ENCODE results near the gene VPS13C.

Gene VPS13C

DNA sequence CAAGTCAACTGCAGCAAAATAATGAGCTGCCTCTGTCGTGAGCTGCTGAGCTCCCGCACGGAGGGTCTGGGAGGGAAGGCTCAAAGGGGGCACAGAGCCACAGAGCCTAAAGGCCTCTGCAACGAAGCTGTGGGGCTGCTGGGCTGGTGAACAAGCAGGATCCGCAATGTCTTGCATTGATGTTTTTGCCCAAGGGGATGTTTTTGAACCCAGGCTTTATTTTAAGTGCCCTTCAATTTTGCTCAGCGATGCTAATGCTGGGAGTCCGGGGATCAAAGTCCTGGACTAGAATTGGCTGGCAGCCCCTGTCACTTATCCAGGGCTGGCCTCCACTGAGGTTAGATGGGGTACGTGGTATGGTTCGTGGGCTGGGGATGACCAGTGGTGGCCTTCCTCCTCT is 240.0 kb downstream of the VPS13C start:
- H3K9ac ChIP-seq (ENCODE audit: low read depth, low read length), result no peak overlapping the region
- H3K9me3 ChIP-seq (ENCODE audit: insufficient read depth, low read depth, low read length), result no peaks in the 10 kb centered on the region
- no peak overlapping the region for H3K4me3 ChIP-seq (ENCODE audit: low read length)
- H3K27ac ChIP-seq (ENCODE audit: low read length), result no peak overlapping the region
- H3K4me1 ChIP-seq (ENCODE audit: insufficient read depth, low read length), result no peaks in the 10 kb centered on the region
- no peaks in the 10 kb centered on the region; the same call in 1 of the 2 replicates for H3K27me3 ChIP-seq (ENCODE audit: insufficient read depth, low read length)
- H3K36me3 ChIP-seq (ENCODE audit: insufficient read depth, low read depth, low read length), result no peaks in the 10 kb centered on the region

DNA sequence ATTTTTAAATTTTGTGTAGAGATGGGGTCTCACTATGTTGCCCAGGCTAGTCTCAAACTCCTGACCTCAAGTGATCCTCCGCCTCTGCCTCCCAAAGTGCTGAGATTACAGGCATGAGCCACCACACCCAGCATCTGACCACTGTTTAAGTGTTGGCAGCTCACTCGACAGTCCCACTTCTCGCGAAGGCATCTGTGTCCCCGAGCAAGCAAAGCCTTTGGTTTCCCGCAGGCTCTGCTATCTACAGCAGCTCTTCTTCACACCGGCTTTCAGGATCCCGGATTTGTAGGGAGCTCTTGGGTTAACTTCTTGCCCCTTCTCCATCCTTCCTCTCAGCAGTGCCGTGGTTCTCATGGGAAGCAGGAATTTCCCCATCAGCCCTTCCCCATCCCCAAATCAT is 240.9 kb downstream of the VPS13C start:
- no peaks in the 10 kb centered on the region for H3K4me1 ChIP-seq (ENCODE audit: insufficient read depth, low read length)
- no peak overlapping the region for H3K9ac ChIP-seq (ENCODE audit: low read depth, low read length)
- H3K27me3 ChIP-seq (ENCODE audit: insufficient read depth, low read length), result no peaks in the 10 kb centered on the region; the same call in 1 of the 2 replicates
- H3K27ac ChIP-seq (ENCODE audit: low read length), result no peak overlapping the region
- no peak overlapping the region for H3K4me3 ChIP-seq (ENCODE audit: low read length)
- no peaks in the 10 kb centered on the region for H3K36me3 ChIP-seq (ENCODE audit: insufficient read depth, low read depth, low read length)
- H3K9me3 ChIP-seq (ENCODE audit: insufficient read depth, low read depth, low read length), result no peaks in the 10 kb centered on the region

GRCh38 chr15:61818801-61819200 is 241.4 kb downstream of the VPS13C start:
- H3K4me3 ChIP-seq (ENCODE audit: low read length), result no peak overlapping the region
- no peak overlapping the region for H3K27ac ChIP-seq (ENCODE audit: low read length)
- H3K9ac ChIP-seq (ENCODE audit: low read depth, low read length), result no peak overlapping the region
- H3K4me1 ChIP-seq (ENCODE audit: insufficient read depth, low read length), result no peaks in the 10 kb centered on the region
- no peaks in the 10 kb centered on the region for H3K9me3 ChIP-seq (ENCODE audit: insufficient read depth, low read depth, low read length)
- H3K36me3 ChIP-seq (ENCODE audit: insufficient read depth, low read depth, low read length), result no peaks in the 10 kb centered on the region
- H3K27me3 ChIP-seq (ENCODE audit: insufficient read depth, low read length), result no peaks in the 10 kb centered on the region; the same call in 1 of the 2 replicates

- Histone ChIP-seq H3K4me3 (ENCODE audit: low read length) (no peak overlapping the region), H3K27me3 (ENCODE audit: insufficient read depth, low read length) (no peaks in the 10 kb centered on the region; the same call in 1 of the 2 replicates), H3K27ac (ENCODE audit: low read length) (no peak overlapping the region)
Measured at GRCh38 chr15:61816856-61817255, 243.4 kb downstream of the VPS13C start.

GRCh38 chr15:61815356-61816083 is 244.7 kb downstream of the VPS13C start:
- H3K27ac ChIP-seq (ENCODE audit: low read length), result no peak overlapping the region
- no peak overlapping the region for H3K9ac ChIP-seq (ENCODE audit: low read depth, low read length)
- no peak overlapping the region for H3K4me3 ChIP-seq (ENCODE audit: low read length)
- H3K27me3 ChIP-seq (ENCODE audit: insufficient read depth, low read length), result no peaks in the 10 kb centered on the region; the same call in 1 of the 2 replicates
- no peaks in the 10 kb centered on the region for H3K36me3 ChIP-seq (ENCODE audit: insufficient read depth, low read depth, low read length)
- no peaks in the 10 kb centered on the region for H3K4me1 ChIP-seq (ENCODE audit: insufficient read depth, low read length)
- H3K9me3 ChIP-seq (ENCODE audit: insufficient read depth, low read depth, low read length), result no peaks in the 10 kb centered on the region

More at GRCh38 chr15:61816856-61817255, 243.4 kb downstream of the VPS13C start:
- H3K4me1 ChIP-seq (ENCODE audit: insufficient read depth, low read length), result no peaks in the 10 kb centered on the region
- no peaks in the 10 kb centered on the region for H3K36me3 ChIP-seq (ENCODE audit: insufficient read depth, low read depth, low read length)
- H3K9me3 ChIP-seq (ENCODE audit: insufficient read depth, low read depth, low read length), result no peaks in the 10 kb centered on the region
- no peak overlapping the region for H3K9ac ChIP-seq (ENCODE audit: low read depth, low read length)

DNA sequence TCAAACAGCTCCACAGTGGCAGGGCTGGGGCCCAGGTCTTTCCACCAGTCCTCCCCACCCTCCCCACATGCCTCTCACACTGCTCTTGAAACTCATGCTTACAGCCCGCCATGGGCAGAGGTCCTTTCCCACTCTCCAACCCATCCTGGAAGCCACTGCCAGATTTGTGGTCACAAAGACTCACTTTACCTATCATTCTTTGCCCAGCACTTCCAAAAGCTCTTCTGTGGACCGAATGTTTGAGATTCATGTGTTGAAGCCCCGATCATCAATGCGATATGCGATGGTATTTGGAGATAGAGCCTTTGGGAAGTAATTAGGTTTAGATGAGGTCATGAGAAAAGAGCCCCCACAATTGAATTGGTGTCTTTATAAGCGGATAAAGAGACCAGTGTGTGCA is 247.8 kb downstream of the VPS13C start:
- no peaks in the 10 kb centered on the region for H3K9me3 ChIP-seq (ENCODE audit: insufficient read depth, low read depth, low read length)
- H3K27me3 ChIP-seq (ENCODE audit: insufficient read depth, low read length), result no peaks in the 10 kb centered on the region
- no peaks in the 10 kb centered on the region for H3K4me1 ChIP-seq (ENCODE audit: insufficient read depth, low read length)
- no peak overlapping the region for H3K27ac ChIP-seq (ENCODE audit: low read length)
- no peak overlapping the region for H3K4me3 ChIP-seq (ENCODE audit: low read length)
- no peaks in the 10 kb centered on the region for H3K36me3 ChIP-seq (ENCODE audit: insufficient read depth, low read depth, low read length)
- no peak overlapping the region for H3K9ac ChIP-seq (ENCODE audit: low read depth, low read length)

DNA sequence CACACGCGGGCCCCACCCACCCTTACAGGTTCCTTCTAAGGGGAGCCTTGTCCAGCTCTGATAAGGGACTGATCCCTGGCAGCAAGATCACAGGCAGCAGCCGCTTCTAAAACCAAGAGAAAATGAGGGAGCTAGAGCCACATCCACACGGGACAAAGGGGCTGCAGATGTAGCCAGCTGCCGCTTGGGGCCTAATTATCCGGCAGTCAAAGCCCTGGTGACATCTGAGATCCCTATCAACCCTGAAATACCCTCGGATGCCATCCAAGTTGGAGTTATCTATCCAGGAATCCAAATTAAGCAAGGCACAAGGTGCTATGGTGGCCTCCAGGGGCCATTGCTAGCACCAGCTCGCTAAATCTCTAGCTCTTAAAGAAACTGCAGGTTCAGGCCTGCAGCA is 248.3 kb downstream of the VPS13C start:
- Histone ChIP-seq H3K27ac (ENCODE audit: low read length) (no peak overlapping the region), H3K9me3 (ENCODE audit: insufficient read depth, low read depth, low read length) (no peaks in the 10 kb centered on the region), H3K36me3 (ENCODE audit: insufficient read depth, low read depth, low read length) (no peaks in the 10 kb centered on the region), H3K4me3 (ENCODE audit: low read length) (no peak overlapping the region), H3K27me3 (ENCODE audit: insufficient read depth, low read length) (no peaks in the 10 kb centered on the region), H3K9ac (ENCODE audit: low read depth, low read length) (no peak overlapping the region), H3K4me1 (ENCODE audit: insufficient read depth, low read length) (no peaks in the 10 kb centered on the region)

- H3K9ac ChIP-seq (ENCODE audit: low read depth, low read length), result no peak overlapping the region
- no peaks in the 10 kb centered on the region for H3K9me3 ChIP-seq (ENCODE audit: insufficient read depth, low read depth, low read length)
- no peak overlapping the region for H3K27ac ChIP-seq (ENCODE audit: low read length)
- no peaks in the 10 kb centered on the region for H3K36me3 ChIP-seq (ENCODE audit: insufficient read depth, low read depth, low read length)
- H3K4me1 ChIP-seq (ENCODE audit: insufficient read depth, low read length), result no peaks in the 10 kb centered on the region
- no peaks in the 10 kb centered on the region for H3K27me3 ChIP-seq (ENCODE audit: insufficient read depth, low read length)
- H3K4me3 ChIP-seq (ENCODE audit: low read length), result no peak overlapping the region
Measured at GRCh38 chr15:61809216-61809615, 251.0 kb downstream of the VPS13C start.

GRCh38 chr15:61807281-61807929 is 252.8 kb downstream of the VPS13C start:
- Histone ChIP-seq H3K9me3 (ENCODE audit: insufficient read depth, low read depth, low read length) (no peaks in the 10 kb centered on the region), H3K4me1 (ENCODE audit: insufficient read depth, low read length) (no peaks in the 10 kb centered on the region), H3K36me3 (ENCODE audit: insufficient read depth, low read depth, low read length) (no peaks in the 10 kb centered on the region), H3K27ac (ENCODE audit: low read length) (no peak overlapping the region), H3K9ac (ENCODE audit: low read depth, low read length) (no peak overlapping the region), H3K27me3 (ENCODE audit: insufficient read depth, low read length) (no peaks in the 10 kb centered on the region), H3K4me3 (ENCODE audit: low read length) (no peak overlapping the region)
